Stimulated activated CD8-positive, alpha-beta memory T cell treated with anti-CD3 and anti-CD28 coated beads, Interleukin-7, amount 100 ng/mL, for 1 hour (primary cell): Measurements from ENCODE around the gene PTPDC1.
"Not testable (repeated sequence)": the region's sequence is repeated elsewhere in the genome, so short reads cannot be mapped to it uniquely, and the experiment has no call there.

ENCODE experiments used
- DNase-seq, 2 donors: peaks; one replicate each; pipeline ENCODE4 v3.0.0-alpha.2; 2020; ENCODE audit warnings: low read depth in 2 of 2

Gene PTPDC1

DNA sequence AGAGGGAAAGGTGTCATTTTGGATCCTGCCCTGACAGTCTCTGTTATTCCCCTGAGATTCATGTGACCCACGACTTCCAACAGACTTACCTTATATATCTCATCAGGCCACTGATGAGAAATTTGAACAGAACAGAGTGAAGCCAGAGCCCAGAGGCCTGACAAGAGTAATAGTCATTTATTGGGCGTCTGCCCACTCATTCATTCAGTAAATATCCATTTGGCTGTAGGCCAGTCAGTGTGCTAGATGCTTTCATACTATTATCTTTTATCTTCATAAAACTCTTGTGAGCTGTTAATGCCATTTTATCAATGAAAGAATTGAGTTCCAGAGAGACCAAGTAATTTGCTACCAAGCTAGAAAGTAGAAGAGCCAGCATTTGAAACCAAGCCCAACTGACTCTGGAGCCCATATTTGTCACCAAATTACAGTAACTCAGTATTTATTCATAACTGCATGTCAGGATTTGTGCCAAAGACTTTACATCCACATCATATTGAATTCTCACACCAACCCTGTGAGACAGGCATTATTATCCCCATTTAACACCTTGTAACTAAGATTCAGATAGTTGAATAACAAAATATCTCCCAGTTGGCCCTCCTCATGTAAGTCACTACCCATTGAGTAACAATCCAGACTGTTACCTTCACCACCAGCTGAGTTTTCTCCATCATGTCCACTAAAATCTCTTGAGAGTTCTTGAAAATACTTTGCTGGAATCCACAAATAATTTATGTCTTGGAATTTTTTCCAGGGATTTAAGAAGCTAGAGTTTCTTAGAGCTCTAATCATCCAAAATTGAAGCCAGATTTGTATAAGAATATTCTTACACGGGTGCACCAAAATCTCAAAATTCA lies 2.5 kb downstream of the PTPDC1 start:
- no peak for DNase-seq

DNA sequence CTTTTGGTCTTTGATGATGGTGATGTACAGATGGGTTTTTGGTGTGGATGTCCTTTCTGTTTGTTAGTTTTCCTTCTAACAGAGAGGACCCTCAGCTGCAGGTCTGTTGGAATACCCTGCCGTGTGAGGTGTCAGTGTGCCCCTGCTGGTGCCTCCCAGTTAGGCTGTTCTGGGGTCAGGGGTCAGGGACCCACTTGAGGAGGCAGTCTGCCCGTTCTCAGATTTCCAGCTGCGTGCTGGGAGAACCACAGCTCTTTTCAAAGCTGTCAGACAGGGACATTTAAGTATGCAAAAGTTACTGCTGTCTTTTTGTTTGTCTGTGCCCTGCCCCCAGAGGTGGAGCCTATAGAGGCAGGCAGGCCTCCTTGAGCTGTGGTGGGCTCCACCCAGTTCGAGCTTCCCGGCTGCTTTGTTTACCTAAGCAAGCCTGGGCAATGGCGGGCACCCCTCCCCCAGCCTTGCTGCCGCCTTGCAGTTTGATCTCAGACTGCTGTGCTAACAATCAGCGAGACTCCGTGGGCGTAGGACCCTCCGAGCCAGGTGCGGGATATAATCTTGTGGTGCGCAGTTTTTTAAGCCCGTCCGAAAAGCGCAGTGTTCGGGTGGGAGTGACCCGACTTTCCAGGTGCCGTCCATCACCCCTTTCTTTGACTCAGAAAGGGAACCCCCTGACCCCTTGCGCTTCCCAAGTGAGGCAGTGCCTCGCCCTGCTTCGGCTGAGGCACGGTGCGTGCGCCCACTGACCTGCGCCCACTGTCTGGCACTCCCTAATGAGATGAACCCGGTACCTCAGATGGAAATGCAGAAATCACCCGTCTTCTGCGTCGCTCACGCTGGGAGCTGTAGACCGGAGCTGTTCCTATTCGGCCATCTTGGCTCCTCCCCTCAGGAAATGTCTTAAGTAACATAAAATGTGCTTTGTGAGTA lies 10.2 kb downstream of the PTPDC1 start:
- not testable (repeated sequence) for DNase-seq

DNA sequence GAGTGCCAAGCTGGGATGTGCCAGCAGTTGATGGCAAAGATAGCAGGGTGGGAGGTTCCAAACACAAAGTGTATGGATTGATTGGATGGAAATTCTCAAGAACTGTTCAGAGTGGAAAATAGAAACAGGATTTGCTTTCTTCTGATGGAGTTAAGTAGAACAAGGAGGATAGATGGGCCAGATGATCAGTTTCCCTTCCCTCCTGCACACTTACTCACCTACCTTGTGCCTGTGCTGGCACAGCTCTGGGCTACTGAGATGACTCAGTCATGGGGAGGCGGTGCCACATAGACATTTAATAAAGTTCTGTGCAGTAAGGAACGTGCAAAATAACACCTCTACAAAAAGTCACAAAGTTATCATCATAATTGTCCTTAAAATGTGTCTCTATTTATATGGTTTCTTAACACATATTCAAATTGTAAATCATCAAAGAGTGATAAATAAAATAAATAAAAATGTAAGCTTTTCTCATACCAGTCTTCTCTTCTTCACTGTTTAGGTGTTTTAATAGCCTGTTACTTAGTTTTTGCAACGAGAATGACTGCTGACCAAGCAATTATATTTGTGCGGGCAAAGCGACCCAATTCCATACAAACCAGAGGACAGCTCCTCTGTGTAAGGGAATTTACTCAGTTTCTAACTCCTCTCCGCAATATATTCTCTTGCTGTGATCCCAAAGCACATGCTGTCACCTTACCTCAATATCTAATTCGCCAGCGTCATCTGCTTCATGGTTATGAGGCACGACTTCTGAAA lies 12.7 kb downstream of the PTPDC1 start:
- no peak for DNase-seq

DNA sequence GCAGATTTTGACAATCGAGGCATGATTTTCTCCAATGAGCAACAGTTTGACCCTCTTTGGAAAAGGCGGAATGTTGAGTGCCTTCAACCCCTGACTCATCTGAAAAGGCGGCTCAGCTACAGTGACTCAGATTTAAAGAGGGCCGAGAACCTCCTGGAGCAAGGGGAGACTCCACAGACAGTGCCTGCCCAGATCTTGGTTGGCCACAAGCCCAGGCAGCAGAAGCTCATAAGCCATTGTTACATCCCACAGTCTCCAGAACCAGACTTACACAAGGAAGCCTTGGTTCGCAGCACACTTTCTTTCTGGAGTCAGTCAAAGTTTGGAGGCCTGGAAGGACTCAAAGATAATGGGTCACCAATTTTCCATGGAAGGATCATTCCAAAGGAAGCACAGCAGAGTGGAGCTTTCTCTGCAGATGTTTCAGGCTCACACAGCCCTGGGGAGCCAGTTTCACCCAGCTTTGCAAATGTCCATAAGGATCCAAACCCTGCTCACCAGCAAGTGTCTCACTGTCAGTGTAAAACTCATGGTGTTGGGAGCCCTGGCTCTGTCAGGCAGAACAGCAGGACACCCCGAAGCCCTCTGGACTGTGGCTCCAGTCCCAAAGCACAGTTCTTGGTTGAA lies 13.6 kb downstream of the PTPDC1 start:
- no peak for DNase-seq

DNA sequence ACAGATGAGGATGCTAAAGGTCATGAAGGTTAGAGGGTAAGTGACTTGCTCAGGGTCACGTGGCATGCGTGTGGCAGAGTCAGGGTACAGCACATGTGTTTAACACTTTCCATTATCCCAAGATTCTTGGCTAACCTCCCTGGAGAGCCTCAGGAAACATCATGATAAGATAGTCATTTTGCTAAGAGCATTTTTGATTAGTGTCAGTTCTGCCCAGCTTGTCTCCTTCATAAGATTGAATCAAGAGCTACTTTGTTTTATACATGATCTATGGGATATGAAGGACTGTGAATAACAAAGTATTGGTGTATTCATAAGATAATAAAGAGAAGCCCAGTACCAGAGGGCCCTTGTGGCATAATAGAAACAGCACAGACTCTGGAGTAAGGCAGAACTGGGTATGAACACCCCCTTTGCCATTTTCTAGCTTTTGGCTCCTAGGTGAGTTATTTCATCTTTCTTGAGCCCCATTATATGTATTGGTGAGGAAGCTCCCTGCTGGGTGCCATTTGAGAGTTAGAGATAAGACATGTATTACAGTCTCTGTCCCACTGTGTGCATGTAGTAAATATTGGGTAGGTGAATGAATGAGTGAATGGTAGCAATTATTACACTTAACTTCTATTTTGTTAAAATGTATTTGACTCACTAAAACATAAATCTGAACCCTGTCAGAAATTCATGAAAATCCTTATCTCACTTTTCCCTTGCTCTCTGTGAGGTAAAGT lies 16.1 kb downstream of the PTPDC1 start:
- DNase-seq = no peak

DNA sequence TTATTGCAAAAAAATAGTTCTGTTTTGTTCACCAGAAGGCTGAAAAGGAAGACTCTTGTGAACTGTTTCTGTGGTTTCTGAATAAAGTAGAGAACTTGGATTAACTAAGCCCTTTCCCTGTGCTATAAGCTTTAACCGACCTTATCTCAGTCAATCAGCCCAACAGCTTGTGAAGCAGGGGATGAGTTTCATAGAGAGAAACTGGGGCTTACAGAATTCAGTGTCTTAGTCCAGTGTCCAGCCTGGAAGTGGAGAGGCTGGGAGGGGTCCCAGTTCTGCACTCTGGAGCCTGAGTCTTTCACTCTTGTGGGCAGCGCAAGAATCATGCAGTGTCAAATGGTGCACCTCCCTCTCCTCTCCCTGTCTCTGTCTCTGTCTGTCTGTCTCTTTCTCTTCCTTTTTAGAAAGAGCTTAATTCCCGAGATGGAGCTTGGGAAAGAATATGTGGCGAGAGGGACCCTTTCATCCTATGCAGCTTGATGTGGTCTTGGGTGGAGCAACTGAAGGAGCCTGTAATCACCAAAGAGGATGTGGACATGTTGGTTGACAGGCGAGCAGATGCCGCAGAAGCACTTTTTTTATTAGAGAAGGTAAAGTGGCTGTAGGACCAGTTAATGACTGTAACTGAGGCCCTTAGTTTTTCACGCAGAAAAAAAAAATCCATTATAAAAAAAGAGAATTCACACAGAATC lies 17.0 kb downstream of the PTPDC1 start:
- DNase-seq = no peak

DNA sequence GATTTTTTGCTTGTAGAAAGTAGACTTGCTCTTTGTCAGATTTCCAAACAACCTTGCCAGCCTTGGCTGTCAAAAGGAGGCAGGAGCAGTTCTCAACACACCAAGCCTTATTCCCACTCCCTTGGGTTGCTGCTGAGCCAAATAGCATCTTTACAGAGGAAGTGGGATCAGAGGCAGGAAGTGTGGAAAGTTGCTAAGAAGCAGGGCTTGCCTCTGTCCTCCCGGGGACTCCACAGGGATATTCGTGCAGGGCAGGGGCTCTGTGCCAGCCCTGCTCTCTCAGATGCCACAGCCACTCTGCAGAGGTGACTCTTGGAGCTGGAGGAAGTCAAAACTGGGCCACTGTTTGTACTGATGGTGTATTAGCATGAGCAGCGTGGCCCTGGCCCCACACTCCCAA lies 24.3 kb downstream of the PTPDC1 start:
- no peak for DNase-seq

DNA sequence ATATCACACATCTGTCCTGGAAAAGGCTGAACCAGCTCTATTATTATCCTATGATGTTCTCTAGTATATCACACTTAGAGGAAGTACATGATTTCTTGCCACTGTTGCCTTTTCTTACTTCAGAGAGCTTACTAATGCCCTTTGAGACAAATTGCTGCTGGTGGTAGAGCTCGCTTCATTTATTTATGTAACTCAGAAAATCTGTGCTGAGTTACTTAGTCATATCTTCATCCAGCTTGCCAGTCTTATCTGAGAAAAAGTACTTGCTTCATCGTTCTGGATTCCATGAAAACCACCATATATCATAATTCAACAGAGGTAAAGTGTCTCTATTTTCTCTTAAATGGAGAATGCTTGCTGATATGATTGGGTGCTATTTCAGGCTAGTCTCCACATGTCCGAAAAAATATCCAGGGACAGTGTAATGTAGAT lies 26.6 kb downstream of the PTPDC1 start:
- DNase-seq = no peak

DNA sequence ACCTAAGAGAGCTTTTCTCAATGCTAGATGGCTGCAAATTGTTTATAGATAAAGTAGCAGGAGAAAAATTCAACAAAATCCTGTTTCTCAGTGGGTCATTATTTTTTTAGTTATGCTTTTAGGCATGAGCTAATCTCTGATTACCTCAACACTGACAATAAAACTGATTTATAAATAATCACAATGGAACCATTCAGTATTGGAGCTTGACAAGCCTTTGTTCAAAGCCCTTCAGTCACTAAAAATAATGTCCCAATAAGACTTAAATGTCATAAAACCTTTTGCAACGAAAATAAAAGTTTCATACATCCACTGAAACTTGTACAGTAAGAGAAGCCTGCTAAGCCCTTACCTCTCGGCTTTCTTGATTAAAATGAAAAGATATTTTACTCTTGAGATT lies 27.2 kb downstream of the PTPDC1 start:
- no peak for DNase-seq

DNA sequence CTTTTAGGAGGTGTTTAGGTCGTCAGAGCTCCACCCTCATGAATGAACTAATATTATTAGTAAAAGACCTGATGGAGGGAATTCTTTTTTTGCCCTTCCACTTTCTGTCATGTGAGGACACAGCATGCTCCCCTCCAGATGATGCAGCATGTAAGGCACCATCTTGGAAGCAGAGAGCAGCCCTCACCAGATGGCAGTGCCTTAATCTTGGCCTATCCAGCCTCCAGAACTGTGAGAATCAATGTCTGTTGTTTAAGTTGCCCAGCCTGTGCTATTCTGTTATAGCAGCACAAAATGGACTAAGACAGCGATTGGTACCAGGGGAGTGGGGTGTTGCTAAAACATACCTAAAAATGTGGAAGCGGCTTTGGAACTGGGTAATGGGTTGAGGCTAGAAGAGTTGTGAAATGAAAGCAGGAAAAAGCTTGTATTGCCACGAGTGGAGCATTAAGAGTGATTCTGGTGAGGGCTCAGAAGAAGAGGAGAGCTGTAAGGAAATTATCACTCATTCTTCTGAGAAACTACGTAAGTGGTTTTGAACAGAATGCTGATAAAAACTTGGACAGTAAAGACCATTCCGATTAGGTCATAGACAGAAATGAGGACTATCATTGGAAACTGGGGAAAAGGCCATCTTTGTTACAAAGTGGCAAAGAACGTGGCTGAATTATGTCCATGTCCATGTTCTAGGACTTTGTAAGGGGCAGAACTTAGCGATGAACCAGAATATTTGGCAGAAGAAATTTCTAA lies 28.6 kb downstream of the PTPDC1 start:
- no peak for DNase-seq

DNA sequence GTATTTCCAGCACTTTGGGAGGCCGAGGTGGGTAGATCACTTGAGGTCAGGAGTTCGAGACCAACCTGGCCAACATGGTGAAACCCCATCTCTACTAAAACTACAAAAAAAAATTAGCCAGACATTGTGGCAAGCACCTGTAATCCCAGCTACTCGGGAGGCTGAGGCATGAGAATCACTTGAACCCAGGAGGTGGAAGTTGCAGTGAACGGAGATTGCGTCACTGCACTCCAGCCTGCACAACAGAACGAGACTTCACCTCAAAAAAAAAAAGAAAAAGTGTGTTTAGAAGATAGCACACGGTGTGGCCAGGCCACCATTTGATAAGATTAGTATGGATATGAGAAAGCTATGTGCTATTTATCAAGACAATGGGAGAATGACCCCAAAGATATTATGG lies 35.8 kb downstream of the PTPDC1 start:
- DNase-seq = not testable (repeated sequence)

DNA sequence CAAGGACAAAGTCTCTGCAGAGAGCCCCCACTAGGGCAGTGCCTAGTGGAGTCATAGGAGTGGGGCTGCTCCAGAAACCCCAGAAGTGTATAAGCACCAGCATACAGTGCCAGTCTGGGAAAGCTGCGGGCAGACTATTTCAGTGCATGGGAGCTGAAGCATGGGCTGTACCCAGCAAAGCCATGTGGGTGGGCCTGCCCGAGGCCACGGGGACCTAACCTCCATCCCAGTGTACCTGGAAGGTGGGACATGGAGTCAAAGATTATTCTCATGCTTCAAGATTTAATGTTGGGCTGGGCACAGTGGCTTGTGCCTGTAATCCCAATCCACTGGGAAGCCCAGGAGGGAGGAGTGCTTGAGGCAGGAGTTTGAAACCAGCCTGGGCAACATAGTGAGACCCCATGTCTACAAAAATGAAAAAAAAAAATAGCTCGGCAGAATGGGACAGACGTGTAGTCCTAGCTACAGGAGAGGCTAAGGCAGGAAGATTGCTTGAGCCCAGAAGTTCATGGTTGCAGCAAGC lies 36.7 kb downstream of the PTPDC1 start:
- no peak for DNase-seq

DNA sequence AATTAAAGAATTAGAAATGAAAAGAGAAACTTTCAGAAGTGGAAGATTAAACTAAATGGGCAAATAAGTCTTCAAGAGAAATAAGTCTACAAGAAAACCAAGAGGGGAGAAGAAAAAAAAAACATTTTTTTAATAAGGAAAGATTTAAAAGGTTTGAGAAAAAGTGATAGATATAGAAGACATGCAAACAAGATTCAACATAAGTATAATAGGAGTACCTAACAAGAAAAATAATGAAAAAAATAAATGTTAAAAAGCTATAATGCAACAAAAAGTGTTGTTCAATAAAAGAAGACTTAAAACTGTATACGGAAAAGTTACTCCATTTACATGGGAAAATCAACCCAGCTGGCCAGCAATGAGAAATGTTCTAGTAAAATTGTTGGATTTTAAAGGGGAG lies 42.6 kb downstream of the PTPDC1 start:
- no peak for DNase-seq

DNA sequence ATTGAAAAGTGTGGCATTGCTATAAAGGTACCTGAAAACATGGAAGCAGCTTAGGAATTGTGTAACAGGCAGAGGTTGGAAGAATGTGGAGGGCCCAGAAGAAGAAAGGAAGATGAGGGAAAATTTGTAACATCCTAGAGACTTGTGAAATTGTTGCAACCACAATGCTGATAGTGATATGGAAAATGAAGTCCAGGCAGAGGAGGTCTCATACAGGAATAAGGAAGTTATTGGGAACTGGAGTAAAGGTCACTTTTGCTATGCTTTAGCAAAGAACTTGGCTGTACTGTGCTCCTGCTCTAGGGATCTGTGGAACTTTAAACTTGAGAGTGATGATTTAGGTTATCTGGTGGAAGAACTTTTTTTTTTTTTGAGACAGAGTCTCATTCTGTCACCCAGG lies 43.5 kb downstream of the PTPDC1 start:
- DNase-seq = no peak

DNA sequence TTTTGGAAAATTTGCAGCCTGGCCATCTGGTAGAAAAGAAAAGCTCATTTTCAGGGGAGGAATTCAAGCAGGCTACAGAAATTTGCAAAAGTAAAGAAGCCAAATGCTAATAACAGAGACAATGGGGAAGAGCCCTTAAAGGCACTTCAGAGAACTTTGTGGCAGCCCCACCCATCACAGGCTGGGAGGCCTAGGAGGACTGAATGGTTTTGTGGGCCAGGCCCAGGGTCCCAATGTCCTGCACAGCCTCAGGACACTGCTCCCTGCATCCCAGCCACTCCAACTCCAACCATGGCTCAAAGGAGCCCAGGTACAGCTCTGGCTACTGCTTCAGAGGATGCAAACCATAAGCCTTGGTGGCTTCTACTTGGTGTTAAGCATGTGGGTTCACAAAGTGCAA lies 44.3 kb downstream of the PTPDC1 start:
- DNase-seq = no peak

DNA sequence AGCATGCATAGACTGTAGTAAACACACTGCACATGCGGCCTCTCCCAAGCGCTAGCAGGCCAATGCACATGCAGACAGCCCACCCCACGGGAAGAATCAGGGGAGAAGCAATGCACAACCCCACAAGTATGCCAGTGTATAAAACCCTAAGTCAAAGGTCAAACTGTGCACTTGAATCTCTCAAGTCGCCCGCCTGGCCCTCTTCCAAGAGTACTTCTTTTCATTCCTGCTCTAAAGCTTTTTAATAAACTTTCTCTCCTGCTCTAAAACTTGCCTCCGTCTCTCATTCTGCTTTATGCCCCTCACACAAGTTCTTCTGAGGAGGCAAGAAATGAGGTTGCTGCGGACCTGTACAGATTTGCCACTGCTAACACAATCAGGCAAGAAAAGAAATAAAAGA lies 50.4 kb downstream of the PTPDC1 start:
- no peak for DNase-seq

DNA sequence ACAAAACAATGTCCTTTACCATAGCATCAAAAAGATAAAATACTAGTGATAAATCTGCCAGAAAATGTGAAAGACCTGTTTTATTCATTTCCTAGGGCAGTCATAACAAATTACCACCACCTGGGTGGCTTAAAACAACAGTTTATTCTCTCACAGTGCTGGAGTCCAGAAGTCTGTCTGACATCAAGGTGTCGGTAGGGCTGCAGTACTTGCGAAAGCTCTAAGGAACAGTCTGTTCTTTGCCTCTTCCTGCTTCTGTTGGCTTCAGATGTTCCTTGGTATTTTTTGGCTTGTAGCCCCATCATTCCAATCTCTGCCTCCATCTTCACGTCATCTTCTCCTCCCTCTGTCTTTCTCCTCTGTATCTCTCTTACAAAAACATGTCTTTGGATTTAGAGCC lies 51.0 kb downstream of the PTPDC1 start:
- no peak for DNase-seq

DNA sequence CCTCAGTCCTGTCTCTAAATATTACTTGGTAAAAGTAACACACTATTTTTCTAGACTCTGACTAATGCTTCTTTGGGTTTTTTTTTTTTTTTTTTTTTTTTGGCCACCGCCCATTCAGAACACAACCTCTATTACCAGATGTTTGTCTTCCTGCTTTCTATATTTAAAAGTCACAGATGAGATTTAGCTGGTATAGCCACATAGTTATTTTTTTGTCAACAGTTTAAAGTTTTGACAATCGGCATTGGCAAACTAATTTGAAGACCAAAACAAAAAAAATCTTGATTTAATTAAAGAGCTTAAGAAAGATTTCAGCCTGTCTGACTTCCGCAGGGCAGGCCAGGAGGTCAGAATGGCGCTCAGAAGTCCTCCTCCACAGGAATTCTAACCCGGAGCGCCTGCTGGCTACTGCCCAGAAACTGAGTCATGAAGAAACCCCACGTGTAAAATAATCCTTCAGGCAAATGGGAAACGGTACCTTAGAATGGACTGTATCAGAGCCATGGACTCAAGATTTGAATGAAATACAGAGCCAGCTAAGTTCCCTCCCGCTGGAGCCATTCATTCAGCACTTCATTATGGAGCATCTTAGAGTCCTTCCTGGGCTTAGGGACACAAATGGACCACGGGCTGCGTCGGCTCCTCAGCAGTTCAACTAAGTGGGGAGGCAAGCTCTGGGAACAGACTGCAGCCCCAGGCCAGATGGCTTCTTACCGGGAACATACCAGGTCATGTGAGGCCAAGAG lies 55.6 kb downstream of the PTPDC1 start:
- DNase-seq = no peak

DNA sequence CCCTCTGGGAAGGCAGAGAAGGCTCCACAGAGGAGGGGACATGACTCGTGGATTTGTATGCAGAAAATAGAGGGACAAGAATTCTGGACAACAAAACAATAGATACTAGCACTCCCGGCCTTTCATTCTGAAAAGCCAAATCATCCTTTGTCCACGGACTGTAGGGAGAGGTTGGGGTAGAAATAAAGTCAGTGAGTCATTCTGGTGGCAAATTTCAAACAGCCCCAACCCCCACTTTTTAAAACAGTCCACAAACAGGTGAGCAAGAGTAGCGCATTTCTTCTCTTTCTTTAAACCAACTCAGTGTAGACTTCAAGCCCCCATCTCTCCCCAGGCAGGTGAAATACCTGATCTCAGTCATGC lies 56.1 kb downstream of the PTPDC1 start:
- no peak for DNase-seq
